Omental fat pad (tissue), 4 donors: ENCODE measurements around the gene DCC. TPM values are rescaled to one million over a fixed set of nuclear protein-coding genes. Genes with fewer than 3 reads are reported as not detected.

Experiments
- ATAC-seq: fragments of 150-250 bp; one replicate; pipeline ENCODE4 v1.9.1; 2016; ENCODE audit warnings: mild to moderate bottlenecking, moderate library complexity; ENCODE audit not compliant: low FRiP score
- DNase-seq: peaks from one replicate; pipeline ENCODE4 v3.0.0-alpha.2; 2019; ENCODE audit warnings: low spot score
- total RNA-seq, 4 donors: library from RNA; depleted of rRNA; stranded (reverse); fragments of >200 nt; gene quantifications; one replicate each; pipeline ENCODE4 v1.1.0, GENCODE V29; 2016
- TF ChIP-seq, protein P1 (sequence below), 3 donors: fragments of 450-650 bp; IDR thresholded peaks; one replicate each; pipeline ENCODE4 v1.5.1; 2016 to 2017; ENCODE audit warnings: antibody characterized with exemption in 3 of 3, mild to moderate bottlenecking in 3 of 3, moderate library complexity in 2 of 3

DCC gene
- total RNA-seq, 4 donors from 2014 or later, result 0.12 to 0.63 TPM; not detected in 2

DNA sequence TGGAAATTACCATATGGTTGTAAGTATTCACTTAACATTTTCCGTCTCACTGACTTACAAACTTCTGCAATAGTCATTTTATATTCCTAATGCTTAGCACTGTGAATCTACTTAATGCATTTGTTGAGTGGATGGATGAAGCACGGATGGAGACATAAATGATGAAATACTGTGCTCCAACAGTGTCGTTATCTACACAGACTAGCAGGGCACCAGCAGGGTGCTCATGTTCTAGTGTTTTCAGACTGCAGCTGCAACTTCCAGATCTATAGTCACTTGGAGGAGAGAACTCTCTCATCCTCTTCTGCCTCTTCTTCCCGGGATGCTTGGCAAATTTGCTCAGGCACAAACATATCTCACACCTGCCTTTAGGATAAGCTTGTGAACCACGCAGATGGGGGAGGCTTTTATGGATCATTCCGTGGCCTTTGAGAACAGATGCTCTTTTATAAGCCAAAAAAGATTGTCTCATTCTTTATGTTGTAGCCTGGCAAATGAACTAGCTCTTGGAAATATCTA lies 1086.7 kb downstream of the DCC start:
- no peak for ATAC-seq
- no peak for DNase-seq
- TF ChIP-seq, protein P1, sequence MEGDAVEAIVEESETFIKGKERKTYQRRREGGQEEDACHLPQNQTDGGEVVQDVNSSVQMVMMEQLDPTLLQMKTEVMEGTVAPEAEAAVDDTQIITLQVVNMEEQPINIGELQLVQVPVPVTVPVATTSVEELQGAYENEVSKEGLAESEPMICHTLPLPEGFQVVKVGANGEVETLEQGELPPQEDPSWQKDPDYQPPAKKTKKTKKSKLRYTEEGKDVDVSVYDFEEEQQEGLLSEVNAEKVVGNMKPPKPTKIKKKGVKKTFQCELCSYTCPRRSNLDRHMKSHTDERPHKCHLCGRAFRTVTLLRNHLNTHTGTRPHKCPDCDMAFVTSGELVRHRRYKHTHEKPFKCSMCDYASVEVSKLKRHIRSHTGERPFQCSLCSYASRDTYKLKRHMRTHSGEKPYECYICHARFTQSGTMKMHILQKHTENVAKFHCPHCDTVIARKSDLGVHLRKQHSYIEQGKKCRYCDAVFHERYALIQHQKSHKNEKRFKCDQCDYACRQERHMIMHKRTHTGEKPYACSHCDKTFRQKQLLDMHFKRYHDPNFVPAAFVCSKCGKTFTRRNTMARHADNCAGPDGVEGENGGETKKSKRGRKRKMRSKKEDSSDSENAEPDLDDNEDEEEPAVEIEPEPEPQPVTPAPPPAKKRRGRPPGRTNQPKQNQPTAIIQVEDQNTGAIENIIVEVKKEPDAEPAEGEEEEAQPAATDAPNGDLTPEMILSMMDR (IDR thresholded peaks at IDR 0.05), result no peak

DNA sequence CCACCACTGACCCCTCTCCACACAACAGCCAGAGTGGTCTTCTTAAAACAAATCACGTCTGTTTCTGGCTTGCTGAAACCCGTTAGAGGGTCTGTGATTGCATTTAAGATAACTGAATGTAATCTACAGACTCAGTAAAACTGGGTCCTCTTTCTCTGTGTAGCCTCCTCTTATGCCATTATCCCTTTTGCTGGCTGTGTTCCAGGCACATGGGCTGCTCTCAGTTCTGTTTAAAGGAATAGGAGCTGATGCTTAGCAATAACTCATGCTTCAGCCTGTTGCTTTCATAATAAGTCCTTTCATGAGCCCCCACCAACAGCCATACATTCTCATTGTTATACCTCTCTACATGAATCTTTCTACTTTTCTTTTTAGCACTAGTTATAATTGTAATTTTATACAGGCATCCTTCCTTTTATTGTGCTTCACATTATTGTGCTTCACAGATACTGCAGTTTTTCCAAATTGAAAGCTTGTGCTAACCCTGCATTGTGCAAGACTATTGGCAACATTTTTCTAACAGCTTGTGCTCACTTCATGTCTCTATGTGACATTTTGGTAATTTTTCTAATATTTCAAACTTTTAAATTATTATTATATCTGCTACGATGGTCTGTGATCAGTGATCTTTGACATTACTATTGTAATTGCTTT lies 1101.9 kb downstream of the DCC start:
- ATAC-seq (no peak), DNase-seq (no peak)
- TF ChIP-seq, protein P1 (IDR thresholded peaks at IDR 0.05), result no peak

DNA sequence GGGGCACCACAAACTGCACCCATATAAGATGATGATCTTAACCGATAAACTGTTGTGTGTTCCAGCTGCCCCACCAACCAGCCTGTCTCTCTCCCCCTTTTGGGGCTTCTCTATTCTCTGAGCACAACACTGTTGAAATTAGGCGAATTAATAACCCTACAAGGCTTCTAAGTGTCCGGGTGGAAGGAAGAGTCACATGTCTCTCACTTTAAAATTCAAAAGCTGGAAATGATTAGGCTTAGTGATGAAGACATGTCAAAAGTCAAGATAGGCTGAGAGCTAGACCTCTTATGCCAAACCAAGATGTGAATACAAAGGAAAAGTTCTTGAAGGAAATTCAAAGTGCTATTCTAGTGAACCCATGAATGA lies 1102.4 kb downstream of the DCC start:
- no peak for ATAC-seq
- no peak for DNase-seq
- TF ChIP-seq, protein P1 (IDR thresholded peaks at IDR 0.05), result no peak

DNA sequence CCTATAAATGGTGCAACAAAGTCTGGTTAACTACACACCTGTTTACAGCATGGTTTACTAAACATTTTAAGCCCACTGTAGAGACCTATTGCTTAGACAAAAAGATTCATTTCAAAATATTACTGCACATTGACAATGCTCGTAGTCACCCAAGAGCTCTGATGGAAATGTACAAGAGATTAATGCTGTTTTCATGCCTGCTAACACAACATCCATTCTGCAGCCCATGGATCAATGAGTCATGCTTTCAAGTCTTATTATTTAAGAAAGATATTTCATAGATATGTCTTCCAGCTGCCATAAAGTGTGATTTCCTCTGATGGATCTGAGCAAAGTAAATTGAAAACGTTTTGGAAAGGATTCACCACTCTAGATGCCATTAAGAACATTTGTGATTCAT lies 1103.3 kb downstream of the DCC start:
- TF ChIP-seq, protein P1 (IDR thresholded peaks at IDR 0.05), result no peak
- no peak for ATAC-seq
- no peak for DNase-seq

DNA sequence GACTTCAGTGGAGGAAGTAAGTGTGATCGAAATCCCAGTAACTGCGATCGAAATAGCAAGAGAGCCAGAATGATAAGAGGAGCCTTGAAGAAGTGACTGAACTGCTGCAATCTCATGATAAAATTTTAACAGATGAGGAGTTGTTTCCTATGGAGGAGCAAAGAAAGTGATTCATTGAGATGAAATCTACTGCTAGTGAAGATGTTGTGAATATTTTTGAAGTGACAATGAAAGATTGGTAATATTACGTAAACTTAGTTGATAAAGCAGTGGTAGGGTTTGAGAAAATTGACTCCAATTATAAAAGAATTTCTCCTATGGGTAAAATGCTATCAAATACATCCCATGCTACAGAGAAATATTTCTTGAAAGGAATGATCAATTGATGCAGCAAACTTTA lies 1103.8 kb downstream of the DCC start:
- ATAC-seq, result no peak
- TF ChIP-seq, protein P1 (IDR thresholded peaks at IDR 0.05), result no peak
- no peak for DNase-seq

DNA sequence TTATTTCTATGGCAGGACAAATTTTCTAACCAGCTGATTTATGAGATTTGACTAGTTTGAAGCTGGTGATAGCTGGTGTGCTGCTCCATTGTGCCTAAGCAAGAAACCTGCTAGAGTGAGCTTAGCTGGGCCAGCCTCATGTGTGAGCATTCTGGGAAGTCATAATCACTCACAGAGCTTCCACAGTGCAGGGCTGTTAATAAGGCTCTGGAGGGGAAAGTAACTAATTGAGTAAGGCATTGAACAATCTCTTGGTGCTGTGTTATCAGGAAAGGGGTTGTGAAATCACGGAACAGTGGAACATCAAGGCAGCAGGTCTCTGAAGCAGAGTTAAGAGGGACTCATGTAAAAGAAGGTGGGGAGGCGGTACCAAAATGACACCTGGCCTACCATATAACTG lies 1111.9 kb downstream of the DCC start:
- TF ChIP-seq, protein P1 (IDR thresholded peaks at IDR 0.05), result no peak
- DNase-seq, result no peak
- no peak for ATAC-seq

DNA sequence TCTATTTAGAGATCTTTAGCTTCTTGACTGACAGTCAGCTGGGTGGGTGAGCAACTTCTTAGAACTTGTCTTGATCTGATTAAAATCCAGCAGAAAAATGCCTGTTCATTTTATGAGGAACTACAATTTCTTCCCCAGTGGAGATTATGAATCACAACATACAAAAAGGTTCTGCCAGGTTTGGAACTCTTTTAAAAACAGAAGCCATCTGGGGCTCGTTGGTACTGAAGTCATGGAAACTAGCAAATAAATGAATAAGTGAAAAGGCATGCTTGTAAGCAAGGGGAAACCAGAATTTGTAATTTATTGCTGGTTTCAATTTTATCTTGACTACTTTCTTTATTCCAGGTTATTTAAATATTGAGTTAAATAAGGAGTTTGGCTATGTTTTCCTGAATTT lies 1117.1 kb downstream of the DCC start:
- TF ChIP-seq, protein P1 (IDR thresholded peaks at IDR 0.05), result no peak
- DNase-seq (no peak), ATAC-seq (no peak)
